Hematopoietic multipotent progenitor cell treated with erythropoietin and hydrocortisone succinate and interleukin-3 and kit ligand, for 8 days (in vitro differentiated cells): ENCODE results near the gene COPS7B.
A peak's percentile ranks its signal among the peaks of the same experiment; 100 is the strongest.
"Not testable (repeated sequence)": the region's sequence is repeated elsewhere in the genome, so short reads cannot be mapped to it uniquely, and the experiment has no call there.

ENCODE experiments used
- DNase-seq: peaks from one replicate; pipeline ENCODE4 v3.0.0-alpha.2; 2015

Gene COPS7B

GRCh38 chr2:231786177-231786916, at the start of gene COPS7B:
Gene COPS7B (plus strand): TSS chr2:231786445. CDS start chr2:231788571, 2,126 bp downstream.
- peak; percentile 76 for DNase-seq

- no peak for DNase-seq
These were observed 48.5 kb upstream of the COPS7B start for GRCh38 chr2:231737761-231738160.

GRCh38 chr2:231743376-231744116, 42.7 kb upstream of the COPS7B start:
- DNase-seq: no peak

- DNase-seq: no peak
These were observed 40.8 kb upstream of the COPS7B start for GRCh38 chr2:231745303-231746038.

- not testable (repeated sequence) for DNase-seq
These were observed 37.9 kb upstream of the COPS7B start for GRCh38 chr2:231748153-231748896.

GRCh38 chr2:231749016-231749415, 37.2 kb upstream of the COPS7B start:
- not testable (repeated sequence) for DNase-seq

DNA sequence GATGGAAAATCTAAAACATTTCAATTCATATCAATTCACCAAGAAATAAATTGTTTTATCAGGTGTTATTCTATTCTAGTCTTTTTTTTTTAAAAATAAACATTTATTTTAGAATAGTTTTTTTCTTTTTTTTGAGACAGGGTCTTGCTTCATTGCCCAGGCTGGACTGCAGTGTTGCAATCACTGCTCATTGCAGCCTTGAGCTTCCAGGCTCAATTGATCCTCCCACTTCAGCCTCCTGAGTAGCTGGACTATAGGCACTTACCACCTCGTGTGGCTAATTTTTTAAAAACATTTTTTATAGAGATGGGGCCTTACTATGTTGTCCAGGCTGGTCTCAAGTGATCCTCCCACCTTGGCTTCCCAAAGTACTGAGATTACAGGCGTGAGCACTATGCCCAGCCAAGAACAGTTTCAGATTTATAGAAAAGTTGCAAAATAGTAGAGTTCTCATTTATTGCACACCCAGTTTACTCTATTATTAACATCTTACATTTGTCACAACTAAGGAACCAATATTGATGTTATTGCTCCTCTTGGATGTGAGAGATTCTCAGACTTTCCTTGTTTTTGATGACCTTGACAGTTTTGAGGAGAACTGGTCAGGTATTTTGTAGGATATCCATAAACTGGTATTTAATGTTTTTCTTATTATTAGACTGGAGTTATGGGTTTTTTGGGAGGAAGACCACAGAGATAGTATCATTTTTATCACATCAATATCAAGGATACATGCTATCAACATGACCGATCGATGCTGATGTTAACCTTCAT, 35.0 kb upstream of the COPS7B start:
- no peak for DNase-seq

DNA sequence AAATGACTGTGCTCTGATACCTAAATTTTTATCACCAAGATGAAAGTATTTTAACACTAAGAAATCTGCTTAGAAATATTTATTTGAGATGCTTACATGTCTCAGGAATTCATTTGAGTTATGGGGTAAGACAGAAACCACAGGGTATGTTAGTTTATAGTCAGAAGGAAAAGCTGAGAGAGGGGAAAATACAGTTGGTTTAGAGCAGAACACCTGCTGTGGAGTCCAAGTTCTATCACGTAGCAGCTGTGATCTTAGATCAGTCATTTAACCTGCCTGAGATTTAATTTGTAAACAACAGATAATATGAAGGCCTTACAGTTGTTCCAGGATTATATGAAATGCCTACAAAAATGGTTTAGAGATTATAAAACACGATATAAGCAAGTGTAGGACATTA, 34.2 kb upstream of the COPS7B start:
- no peak for DNase-seq

DNA sequence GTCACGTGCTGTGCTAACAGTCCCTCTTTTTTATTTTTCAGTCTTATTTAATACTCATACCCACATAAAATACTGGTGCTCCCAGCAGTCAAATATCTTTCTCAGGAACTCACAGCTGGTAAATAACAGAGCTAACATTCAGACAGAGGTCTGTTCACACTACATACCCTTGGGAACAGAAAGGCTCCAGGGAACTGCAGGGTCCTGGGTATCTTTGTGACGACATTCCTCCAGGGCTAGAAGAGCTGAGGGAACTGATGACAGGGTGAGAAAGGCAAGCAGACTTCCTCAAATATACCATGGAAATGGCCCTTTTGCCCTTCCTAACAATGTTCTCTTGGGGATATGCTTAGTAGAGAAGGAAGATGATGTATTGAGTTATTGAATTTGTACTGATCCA, 24.5 kb upstream of the COPS7B start:
- no peak for DNase-seq

- DNase-seq: no peak
These were observed 22.1 kb upstream of the COPS7B start for GRCh38 chr2:231764124-231764523.

DNA sequence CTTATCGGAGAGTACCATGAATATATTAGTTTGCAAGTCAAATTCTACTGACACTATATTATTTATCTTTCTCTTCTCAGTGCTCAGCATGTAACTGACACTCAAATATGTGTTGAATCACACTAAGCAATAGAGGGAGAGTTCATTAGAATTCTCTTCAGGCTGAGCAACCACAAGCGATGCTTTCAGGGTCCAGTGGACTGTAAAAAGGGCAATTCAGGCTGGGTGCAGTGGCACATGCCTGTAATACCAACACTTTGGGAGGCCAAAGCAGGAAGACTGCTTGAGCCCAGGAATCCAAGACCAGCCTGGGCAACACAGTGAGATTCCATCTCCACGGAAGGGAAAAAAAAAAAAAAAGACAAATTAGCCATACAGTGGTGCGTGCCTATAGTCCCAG, 21.5 kb upstream of the COPS7B start:
- DNase-seq: no peak

DNA sequence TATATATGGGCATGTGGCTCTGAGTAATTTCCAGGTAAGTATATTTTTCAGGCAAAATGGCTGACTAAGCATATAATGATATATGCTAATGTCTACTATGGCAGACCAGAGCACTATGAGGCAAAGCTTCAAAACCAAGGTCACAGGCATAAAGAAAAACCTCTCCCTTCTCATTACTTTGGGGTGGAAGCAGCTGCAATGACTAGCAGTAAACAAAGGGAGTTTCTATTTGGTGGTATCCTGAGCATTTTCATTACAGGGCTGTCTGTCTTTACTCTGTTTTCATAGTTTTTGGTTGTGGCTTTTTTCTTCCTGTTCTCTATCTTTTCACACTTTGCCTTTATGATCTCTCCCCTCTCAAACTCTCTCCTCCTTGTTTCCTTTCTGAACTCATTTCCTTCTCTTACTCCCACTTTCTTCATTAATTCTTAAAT, 20.7 kb upstream of the COPS7B start:
- DNase-seq: no peak

GRCh38 chr2:231769170-231770136, 16.8 kb upstream of the COPS7B start:
- DNase-seq: no peak

DNA sequence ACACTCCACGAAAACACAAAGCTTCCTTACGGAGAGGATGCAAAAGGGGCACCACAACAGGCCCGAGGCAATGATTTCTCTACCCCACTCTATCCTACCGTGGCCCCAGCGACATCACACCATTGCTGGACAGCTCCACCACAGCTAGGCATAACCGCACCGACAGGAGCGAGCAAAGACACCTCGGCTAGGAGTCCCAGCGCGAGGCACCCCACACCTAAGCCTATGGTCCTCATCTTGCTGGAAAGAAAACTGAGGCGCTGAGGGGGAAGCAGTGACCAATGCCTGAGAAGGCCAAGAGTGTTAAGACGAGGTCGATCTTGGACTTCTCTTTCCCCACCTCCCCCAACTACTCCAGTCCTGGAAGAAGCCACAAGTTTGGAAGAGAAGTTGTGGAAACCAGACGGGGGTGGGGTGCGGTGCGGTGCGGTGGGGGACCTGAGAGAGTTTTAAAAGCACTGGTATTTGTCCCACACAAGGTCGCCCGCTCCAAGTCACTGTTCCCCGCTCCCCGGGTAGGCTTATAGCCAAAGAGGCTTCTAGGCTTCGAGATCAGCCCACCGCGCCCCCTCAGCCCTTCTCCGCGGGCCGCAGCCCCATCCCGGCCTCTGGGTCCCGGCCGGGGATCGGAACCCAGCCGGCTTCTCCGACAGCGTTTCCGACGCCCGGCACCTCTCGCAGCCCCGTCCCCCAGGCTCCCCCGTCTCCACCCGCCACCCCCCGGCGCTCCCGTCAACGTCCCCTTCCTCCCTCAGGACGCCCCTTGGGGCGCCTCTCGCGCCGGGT, 5.9 kb upstream of the COPS7B start:
- DNase-seq: peak; percentile 24

DNA sequence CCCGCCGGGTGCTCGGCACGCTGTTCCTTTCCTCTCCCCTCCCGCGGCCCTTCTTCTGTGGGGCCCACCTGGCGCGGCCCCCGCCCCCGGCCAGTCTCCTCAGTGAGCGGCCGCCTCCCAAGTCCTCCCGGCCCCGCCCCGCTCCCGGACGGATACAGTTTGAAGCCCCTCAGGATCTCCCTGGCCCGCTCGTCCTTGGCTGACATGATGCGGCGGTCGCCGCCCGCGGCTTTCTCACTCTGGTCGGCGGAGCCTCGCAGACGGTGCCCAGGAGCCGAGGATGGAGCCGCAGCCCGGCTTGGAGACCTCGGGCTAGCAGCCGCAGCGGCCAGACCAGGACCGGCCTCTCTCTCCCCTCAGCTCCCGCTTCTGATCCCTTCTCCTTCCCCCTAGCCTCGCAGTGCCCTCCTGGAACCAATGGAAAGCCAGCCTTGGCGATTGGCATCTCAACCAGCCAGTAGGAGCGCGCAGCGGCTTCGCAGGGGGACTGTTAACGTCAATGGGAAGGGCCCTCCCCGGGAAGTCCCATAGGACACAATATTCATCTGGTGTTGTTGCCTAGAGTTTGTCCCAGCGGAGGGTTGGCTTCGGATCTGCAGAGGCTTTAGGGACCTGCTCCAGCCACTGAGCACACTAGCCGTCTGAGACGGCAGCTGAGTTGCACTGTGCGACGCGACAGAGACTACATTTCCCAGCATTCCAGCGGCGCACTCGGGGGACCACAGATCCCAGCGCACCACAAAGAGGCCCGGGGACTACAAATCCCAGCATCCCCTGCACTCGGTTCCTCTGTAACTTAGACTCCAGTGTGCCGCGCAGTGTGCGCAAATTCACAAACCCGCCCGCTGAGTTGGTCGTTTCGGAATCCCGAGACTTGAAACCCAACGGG, 5.1 kb upstream of the COPS7B start, which contains the start of gene PDE6D:
Gene PDE6D, minus strand, starts transcription at position 374 of the 889 bp plus-strand sequence. Its CDS starts 168 bp downstream, at position 206.
- DNase-seq: peak; percentile 98

- peak; percentile 71 for DNase-seq
These were observed 4.2 kb upstream of the COPS7B start for GRCh38 chr2:231781798-231782726.

DNA sequence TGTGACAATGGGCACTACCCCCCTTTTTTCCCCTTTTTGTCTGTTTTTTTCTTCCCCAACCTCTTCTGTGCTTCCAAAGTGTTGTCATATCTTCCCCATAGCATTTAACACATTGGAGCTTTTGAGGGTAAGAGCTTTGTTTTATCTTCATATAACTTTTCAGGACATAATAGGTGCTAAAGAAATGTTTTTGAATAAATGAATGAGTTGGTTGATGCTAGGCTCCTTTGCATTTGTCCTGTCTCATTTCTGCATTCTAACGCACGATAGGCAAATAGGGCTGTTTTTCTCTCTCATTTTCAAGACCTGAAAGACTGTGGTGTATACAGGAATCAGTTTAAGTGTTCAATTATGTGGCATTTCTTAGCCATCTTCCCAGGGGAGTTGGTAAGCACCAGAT, 832 bp upstream of the COPS7B start:
- DNase-seq: no peak

DNA sequence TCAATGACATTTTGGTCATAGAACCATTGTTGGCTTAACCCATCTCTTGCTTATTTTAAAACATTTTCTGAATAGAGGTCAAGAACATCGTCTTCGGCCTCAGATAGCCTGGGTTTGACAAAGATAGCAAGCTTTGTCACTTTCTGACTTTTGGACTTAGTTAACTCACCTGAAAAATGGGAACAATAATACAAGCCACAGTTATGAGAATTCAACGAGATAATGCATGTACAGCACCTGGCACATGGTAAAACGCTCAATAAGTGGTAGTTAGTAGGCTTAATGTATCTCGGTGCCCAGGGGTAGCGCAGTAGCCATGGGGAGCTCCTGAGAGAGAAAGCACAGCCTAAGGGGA, 446 bp upstream of the COPS7B start:
- no peak for DNase-seq
